ENCODE results near the gene SPATA9. TPM values are rescaled to one million over a fixed set of nuclear protein-coding genes. Genes with fewer than 3 reads are reported as not detected.

SPATA9 gene
- total and polyA plus RNA-seq, 9 of the 15 experiments (the other 6 are each of a cell fraction or from before 2014, with no cell fraction given): 0.16 to 5.5 (median 0.39) TPM; not detected in 3

DNA sequence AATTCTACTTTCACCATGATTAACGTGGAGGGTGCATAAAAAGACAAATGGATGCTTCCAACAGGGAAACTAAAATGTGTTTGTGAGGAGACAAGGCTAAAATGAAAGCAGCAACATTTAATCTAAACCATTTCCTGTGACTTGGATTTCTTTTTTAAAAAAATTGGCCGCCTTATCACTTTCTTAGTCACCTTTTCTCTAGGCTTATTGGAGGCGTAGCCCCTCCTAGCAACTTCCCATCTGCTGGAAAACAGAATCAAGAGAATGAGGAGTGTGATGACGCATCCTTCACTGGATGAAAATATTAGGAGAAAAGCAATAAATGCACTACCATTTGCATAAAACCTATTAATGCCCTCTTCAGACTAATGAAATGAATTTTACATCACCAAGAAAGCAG is 63.7 kb downstream of the SPATA9 start:
- no peak overlapping the region for H3K4me2 ChIP-seq (ENCODE audit: insufficient read depth, low read length)
- no peak for FAIRE-seq

DNA sequence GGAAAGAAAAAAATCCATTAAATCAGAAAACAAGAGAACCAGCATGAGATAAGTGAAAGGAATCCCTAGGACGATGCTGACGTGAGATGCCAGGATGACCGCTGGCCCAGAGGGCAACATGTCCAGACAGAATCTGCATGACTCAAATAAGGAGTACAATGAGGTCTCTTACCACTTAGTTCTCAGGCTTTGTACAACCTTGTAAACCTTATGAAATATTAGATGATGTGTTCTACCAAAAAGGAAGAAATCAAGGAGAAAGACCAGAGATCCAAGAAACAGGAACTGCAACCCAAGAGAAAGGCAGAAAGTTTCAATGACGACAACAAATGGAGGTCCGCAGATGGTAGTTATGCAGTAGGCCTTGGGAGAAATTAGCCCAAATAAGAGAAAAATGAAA is 65.7 kb downstream of the SPATA9 start:
- intact Hi-C loops (cut with micrococcal nuclease): no loop called here
- H3K4me3 ChIP-seq: no peak overlapping the region
- H3K4me1 ChIP-seq (replicated peaks in 1 of 2; ENCODE audit: control insufficient read depth in 2 of 2, insufficient read depth in 2 of 2, low read length in 2 of 2): no peaks in the 10 kb centered on the region; a peak in 1 of 5 replicates
- no peak overlapping the region for H3K27ac ChIP-seq (ENCODE audit: extremely low read depth, low read depth, low read length)
- in situ Hi-C loops (cut with MboI): no loop called here
- no peaks in the 10 kb centered on the region for H3K36me3 ChIP-seq (ENCODE audit: control insufficient read depth, insufficient read depth, low read length)
- no peaks in the 10 kb centered on the region for H3K79me2 ChIP-seq (ENCODE audit: control insufficient read depth, insufficient read depth, low read length)
- H3K4me2 ChIP-seq (ENCODE audit: insufficient read depth, low read length): no peak overlapping the region
- H4K20me1 ChIP-seq (replicated peaks; ENCODE audit: control insufficient read depth, insufficient read depth, low read length): no peaks in the 10 kb centered on the region
- ChIA-PET CTCF (ENCODE audit: low intra/inter-chr PET ratio) (no interaction called here), POLR2A (no interaction called here)
- DNase-seq (ENCODE audit: extremely low read depth in 1 of 4, low spot score in 3 of 4) (no peak), FAIRE-seq (no peak), ATAC-seq (no peak)
- no peaks in the 10 kb centered on the region for H3K27me3 ChIP-seq (ENCODE audit: control insufficient read depth in 2 of 2, insufficient read depth in 2 of 2, low read length in 2 of 2)
- 71% methylated on average over 5 of the region's 5 CpGs for WGBS (ENCODE audit: insufficient coverage, low coverage, missing lambda C conversion rate)
- no peaks in the 10 kb centered on the region for H3K9me1 ChIP-seq (ENCODE audit: control insufficient read depth, insufficient read depth, low read length)
- peaks cover 2% of the 10 kb centered on the region for H3K9me3 ChIP-seq (replicated peaks; ENCODE audit: control insufficient read depth, insufficient read depth, low read depth, low read length)
- BruUV-seq (replicated peaks): no TSS peak
- H3K9ac ChIP-seq (ENCODE audit: insufficient read depth in 1 of 2, low read depth in 2 of 2, low read length in 2 of 2): no peak overlapping the region
- 0 out of 2 replicates have a peak overlapping the region, but pooled peaks have one; percentile 17 for H2AFZ ChIP-seq (ENCODE audit: low read depth, low read length)
- TF ChIP-seq POLR3A (IDR thresholded peaks at IDR 0.05; ENCODE audit: borderline replicate concordance, extremely low read depth, insufficient read depth, insufficient read length) (no peak), KDM5B (IDR thresholded peaks at IDR 0.05; ENCODE audit: insufficient replicate concordance, low read depth, low read length) (no peak), GTF2A2 (tag; IDR thresholded peaks at IDR 0.05) (no peak), POLR2A (conservative IDR thresholded peaks at IDR 0.05) (no peak), TRIM28 (IDR thresholded peaks at IDR 0.05) (no peak), SPI1 (IDR thresholded peaks at IDR 0.05; ENCODE audit: borderline replicate concordance, low read depth, low read length) (peak; percentile 32; the same call in 1 of the 2 replicates), XRCC4 (IDR thresholded peaks at IDR 0.05; ENCODE audit: extremely low read depth, insufficient read depth, insufficient read length) (no peak)
- TF ChIP-seq, protein P1, sequence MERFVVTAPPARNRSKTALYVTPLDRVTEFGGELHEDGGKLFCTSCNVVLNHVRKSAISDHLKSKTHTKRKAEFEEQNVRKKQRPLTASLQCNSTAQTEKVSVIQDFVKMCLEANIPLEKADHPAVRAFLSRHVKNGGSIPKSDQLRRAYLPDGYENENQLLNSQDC (CRISPR knock-in tag; IDR thresholded peaks at IDR 0.05): no peak

More for the DNA sequence above, 63.7 kb downstream of the SPATA9 start:
- Histone ChIP-seq H3K27ac (ENCODE audit: extremely low read depth, low read depth, low read length) (no peak overlapping the region), H3K4me3 (no peak overlapping the region), H3K79me2 (ENCODE audit: control insufficient read depth, insufficient read depth, low read length) (no peaks in the 10 kb centered on the region), H3K4me1 (replicated peaks in 1 of 2; ENCODE audit: control insufficient read depth in 2 of 2, insufficient read depth in 2 of 2, low read length in 2 of 2) (no peaks in the 10 kb centered on the region; a peak in 1 of 5 replicates), H2AFZ (ENCODE audit: low read depth, low read length) (peak overlapping the region; percentile 2; the same call in 1 of the 2 replicates), H3K36me3 (ENCODE audit: control insufficient read depth, insufficient read depth, low read length) (no peaks in the 10 kb centered on the region), H4K20me1 (replicated peaks; ENCODE audit: control insufficient read depth, insufficient read depth, low read length) (no peaks in the 10 kb centered on the region), H3K9ac (ENCODE audit: insufficient read depth in 1 of 2, low read depth in 2 of 2, low read length in 2 of 2) (no peak overlapping the region), H3K9me3 (replicated peaks; ENCODE audit: control insufficient read depth, insufficient read depth, low read depth, low read length) (no peaks in the 10 kb centered on the region), H3K27me3 (ENCODE audit: control insufficient read depth in 2 of 2, insufficient read depth in 2 of 2, low read length in 2 of 2) (no peaks in the 10 kb centered on the region), H3K9me1 (ENCODE audit: control insufficient read depth, insufficient read depth, low read length) (no peaks in the 10 kb centered on the region)
- ChIA-PET CTCF (ENCODE audit: low intra/inter-chr PET ratio) (no interaction called here), POLR2A (no interaction called here)
- WGBS (ENCODE audit: insufficient coverage, low coverage, missing lambda C conversion rate): 33% methylated on average over 4 of the region's 4 CpGs
- ATAC-seq (no peak), DNase-seq (ENCODE audit: extremely low read depth in 1 of 4, low spot score in 3 of 4) (no peak)
- intact Hi-C loops (cut with micrococcal nuclease): no loop called here
- in situ Hi-C loops (cut with MboI): no loop called here
- BruUV-seq (replicated peaks): no TSS peak
- TF ChIP-seq MCM5 (IDR thresholded peaks at IDR 0.05; ENCODE audit: low read depth): no peak
- TF ChIP-seq RHOXF2B (CRISPR knock-in tag; conservative IDR thresholded peaks at IDR 0.05): no peak
- TF ChIP-seq PRPF4 (IDR thresholded peaks at IDR 0.05; ENCODE audit: insufficient read depth, low read depth, low read length, poor library complexity, severe bottlenecking): no peak
- TF ChIP-seq ZNF184 (CRISPR knock-in tag; IDR thresholded peaks at IDR 0.05): no peak
- TF ChIP-seq FOXA3 (CRISPR knock-in tag; conservative IDR thresholded peaks at IDR 0.05 in 1 of 2, IDR thresholded peaks at IDR 0.05 in 1 of 2): no peak
- no peak for TF ChIP-seq ZNF311 (CRISPR knock-in tag; IDR thresholded peaks at IDR 0.05)
- peak; percentile 16; the same call in 1 of the 2 replicates for TF ChIP-seq FOSL1 (tag; conservative IDR thresholded peaks at IDR 0.05)
- TF ChIP-seq GTF2F1 (IDR thresholded peaks at IDR 0.05; ENCODE audit: low read depth, low read length): no peak
